Islet precursor cell (in vitro differentiated cells): Measurements from ENCODE around the gene SIDT2.
A peak's percentile ranks its signal among the peaks of the same experiment; 100 is the strongest.
"Not testable (repeated sequence)": the region's sequence is repeated elsewhere in the genome, so short reads cannot be mapped to it uniquely, and the experiment has no call there.

ENCODE experiments used
- DNase-seq: peaks from one replicate; pipeline ENCODE4 v3.0.0-alpha.2; 2018

SIDT2 gene

DNA sequence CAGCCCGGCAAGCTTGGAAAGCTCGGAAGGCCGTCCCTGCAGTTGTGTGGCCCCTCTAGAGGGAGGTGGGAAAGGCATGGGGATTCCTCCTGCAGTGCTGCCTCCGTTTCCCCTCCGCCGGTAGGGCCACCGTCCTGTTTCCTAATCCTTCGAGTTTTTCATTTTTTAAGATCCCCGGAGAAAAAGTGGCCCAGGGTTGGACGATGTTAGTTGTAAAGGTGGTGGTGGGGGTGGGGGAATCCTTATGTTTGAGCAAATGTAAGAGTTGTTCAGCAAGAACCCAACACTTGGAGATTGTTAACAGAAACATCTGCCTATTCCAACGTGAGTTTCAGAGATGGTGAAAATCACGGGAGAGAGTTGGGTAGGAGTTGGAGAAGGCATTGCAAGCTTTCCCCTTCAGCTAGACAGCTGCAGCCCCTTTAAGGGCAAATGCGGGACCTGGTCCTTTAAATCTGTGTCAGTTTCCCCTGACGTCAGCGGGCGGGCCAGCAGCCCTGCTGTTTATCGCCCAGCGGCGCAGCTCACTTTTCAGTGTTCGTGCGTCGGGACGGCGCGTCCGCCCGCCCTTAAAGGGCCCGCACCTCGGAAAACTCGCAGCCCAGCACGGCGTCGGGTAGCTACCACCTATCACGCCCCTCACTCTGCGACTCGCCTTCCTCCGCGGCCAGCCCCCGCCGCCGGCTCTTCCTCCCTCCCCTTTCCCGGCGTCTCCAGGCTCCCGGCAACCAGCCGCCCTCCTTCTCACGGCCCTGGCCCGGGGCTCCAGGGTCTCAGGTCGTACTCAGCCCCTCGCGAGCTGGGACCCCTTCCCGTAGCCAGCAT lies at the start of gene SIDT2:
Gene SIDT2, plus strand, starts transcription at position 534 of the 825 bp plus-strand sequence. CDS start 521 bp downstream, outside the sequence.
- DNase-seq = peak; percentile 98

DNA sequence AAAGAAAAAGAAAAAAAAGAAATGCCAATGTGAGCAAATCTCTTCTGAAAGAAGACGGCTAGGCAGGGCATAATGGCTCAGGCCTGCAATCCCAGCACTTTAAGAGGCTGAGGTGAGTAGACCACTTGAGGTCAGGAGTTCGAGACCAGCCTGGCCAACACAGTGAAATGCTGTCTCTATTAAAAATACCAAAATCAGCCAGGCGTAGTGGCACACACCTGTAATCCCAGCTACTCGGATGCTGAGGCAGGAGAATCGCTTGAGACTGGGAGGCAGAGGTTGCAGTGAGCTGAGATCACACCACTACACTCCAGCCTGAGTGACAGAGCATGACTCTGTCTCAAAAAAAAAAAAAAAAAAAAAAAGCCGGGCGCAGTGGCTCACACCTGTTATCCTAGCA lies 48.1 kb upstream of the SIDT2 start:
- DNase-seq = not testable (repeated sequence)

DNA sequence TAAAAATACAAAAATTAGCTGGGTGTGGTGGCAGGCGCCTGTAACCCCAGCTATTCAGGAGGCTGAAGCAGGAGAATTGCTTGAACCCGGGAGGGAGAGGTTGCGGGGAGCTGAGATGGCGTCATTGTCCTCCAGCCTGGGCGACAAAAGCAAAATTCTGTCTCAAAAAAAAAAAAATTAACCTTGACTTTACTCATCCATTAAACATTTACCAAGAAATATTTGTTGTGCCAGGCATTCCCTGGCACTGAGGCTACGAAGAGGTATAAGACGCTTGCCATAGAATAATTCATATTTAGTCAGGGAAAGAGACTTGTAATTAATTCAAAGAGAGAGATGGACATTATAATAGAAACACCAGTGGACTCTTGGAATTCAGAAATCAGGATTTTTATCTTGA lies 47.7 kb upstream of the SIDT2 start:
- no peak for DNase-seq

DNA sequence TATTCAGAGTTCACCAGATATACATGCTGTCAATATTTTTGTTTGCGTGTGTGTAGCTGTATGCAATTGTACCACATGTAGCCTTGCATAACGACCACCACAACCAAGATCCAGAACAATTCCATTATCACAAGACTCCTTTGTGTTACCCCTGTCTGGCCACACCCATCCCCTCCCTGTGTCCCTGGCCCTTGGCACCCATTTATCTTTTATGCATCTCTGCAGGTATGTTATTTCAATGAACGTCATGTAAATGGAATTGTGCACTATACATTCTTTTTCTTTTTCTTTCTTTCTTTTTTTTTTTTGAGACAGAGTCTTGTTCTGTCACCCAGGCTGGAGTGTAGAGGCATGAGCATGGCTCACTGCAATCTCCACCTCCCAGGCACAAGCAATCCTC lies 44.1 kb upstream of the SIDT2 start:
- no peak for DNase-seq

DNA sequence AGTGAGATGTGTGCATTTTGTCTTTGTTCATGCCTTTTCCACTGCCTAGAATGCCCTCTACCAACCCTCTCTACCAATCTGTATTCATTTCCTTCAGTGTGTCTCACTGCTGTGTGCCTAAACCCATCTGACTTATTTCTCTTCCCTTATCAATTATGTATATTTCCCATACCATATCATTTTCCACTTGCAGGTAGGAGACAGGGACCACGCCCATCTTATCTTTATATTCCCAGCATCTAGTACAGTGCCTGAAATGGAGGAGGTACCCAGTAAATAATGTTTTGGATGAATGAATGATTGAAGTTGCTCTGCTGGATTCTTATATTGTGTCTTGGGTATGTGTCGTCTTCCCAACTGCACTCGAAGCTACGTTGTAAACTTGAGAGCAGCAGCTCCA lies 43.6 kb upstream of the SIDT2 start:
- DNase-seq = not testable (repeated sequence)

DNA sequence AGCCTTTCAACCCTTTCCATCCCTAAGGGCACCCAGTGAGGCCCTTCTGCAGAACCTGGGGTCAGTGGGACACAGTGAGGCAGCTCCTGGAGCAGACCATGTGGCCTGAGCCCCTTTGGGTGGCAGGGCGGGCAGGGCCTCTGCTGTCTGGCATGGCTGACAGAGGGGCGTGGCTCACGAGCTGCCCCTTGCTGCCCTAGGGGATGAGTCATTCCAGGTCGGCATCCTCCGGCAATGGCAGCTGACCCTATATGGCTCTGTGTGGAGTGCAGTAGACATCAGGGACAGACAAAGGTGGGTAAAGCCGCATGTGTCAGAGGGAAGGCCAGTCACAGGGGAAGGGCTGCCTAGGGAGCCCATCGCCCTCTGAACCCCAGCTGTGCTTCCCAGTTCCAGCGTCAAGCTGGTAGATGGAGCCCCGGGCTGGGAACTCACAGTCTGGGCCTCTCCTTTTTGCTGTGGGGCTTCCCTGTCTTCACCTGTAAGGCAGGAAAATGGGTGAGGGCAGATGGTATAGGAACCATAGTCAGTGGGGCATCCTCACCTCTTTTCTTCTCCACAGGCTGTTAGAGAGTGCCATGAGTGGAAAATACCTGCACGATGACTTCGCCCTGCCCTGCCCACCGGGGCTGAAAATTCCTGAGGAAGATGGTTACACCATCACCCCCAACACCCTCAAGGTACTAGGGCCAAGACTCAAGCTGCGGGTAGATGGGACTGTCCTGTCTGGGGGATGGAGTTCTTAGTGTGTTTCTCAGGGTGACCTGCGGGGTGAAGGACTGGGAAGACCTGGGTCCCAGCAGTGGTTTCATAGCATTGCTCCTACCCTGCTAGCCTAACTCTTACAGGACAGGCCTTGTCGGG lies 41.1 kb upstream of the SIDT2 start:
- DNase-seq = not testable (repeated sequence)

DNA sequence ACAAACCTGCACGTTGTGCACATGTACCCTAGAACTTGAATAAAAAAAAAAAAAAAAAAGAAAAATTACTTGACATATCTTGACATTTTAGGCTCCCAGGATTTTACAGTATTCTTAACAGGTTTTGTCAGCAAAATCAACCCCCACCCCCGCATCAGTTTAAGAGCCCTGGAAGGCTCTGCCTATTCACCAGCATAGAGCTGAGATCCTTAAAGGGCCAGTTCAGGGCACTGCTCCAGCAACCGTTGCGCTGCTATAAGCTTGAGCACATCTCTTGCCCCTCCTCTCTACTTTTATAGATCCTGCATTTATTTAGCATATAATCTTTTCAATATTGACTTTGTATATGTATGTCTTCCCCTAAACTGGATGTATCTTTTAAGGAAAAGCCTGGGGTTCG lies 35.2 kb upstream of the SIDT2 start:
- DNase-seq = no peak

DNA sequence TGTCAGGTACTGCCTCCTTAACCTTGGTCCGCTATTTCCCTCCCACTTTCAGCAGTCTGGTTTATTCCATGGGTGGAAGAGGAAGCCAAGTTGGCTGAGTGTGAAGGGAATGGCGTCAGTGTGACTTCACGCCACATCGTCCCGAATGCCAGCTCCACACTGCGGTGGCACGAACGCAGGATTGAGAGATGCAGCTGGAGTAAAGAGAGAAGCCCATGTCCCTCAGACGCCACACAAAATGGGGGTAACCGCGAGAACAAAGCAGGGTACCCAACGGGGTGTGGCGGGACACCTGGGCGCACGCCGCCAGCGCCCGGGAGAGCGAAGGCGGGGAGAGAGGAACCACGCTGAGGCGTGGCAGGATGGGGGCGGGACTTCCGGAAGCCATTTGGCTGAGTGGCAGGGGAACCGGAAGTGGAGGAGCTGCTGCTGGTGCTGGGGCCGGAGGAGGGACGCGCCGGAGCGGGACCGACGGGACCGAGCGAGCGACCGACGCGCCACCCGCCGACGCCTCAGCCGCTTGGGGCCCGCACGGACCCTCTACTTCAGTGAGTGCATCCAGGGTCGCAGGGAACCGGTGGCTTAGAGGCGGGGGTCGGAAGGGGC lies 34.6 kb upstream of the SIDT2 start, which contains the start of gene PAFAH1B2:
Gene PAFAH1B2, plus strand, starts transcription at position 417 of the 606 bp plus-strand sequence. CDS start 8,161 bp downstream, outside the sequence.
- DNase-seq = peak; percentile 96

DNA sequence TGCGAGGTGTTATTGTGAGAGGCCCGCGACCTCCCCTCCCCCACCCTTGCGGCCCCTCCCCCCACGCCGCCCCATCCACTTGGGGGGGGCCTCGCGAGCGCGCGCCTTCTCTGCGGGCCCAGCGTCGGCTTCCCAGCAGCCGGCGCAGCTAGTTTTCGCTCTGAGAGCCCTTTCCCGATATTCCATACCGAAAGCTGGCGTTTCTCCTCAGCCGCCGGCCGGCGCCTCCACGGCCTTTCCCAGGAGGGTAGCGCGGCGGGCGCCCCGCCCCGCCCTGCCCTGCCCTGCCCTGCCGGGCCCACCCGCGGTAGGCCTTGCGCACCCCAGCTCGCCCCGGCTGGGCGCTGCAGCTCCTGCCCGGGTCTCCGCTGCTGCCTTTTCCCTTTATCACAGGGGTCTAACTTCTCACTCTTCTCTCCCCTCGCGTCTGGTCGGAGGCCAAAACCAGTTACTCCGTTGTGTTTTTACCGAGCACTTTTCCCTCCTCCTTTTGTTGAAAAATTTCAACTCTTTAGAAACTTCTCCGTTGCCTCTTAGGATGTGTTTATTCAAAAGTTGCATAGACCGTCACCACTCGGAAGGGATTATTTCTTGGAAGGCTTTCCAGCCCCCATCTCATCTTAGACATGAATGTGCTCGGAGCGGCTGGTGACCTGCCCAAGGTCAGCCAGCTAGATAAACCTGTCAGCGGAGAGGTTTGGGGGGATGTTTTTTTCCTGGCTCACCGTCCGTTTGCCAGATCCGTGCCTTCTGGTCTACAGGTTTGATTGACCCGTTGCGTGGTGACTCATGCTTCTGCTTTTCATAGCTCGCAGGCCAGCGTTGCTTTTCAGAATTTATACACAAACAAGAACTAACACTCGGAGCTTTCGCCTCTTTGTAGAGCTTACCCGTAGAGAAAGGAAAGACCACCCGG lies 33.8 kb upstream of the SIDT2 start:
- DNase-seq = peak; percentile 81

DNA sequence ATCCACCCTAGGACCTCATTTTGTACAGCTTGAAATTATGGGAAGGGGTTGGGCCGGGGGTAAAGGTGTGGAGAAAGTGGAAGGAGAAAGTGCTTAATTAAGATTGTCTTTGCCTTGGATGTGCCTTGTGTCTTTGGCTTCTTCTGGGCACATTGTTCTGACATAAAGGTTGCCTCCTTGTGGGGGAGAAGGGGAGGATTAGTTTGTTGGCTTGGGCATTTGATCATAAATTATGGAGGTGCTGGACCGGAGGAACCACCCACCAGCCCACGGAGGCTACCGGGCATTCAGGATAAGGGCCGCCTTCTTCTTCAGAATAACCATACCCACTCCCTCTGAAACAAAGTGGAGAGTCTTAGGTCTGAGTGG lies 33.2 kb upstream of the SIDT2 start:
- no peak for DNase-seq

DNA sequence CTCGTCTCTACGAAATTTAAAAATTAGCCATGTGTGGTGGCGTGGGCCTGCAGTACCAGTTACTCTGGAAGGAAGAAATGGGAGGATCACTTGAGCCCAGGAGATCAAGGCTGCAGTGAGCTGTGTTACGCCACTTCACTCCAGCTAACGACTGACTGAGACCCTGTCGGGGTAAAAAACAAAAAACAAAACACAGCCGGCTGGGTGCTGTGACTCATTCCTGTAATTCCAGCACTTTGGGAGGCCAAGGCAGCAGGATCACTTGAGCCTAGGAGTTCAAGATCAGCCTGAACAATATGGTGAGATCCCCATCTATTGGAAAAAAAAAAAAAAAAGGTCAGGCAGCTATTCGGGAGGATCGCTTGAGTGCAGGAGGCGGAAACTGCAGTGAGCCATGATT lies 32.0 kb upstream of the SIDT2 start:
- peak; percentile 79 for DNase-seq

DNA sequence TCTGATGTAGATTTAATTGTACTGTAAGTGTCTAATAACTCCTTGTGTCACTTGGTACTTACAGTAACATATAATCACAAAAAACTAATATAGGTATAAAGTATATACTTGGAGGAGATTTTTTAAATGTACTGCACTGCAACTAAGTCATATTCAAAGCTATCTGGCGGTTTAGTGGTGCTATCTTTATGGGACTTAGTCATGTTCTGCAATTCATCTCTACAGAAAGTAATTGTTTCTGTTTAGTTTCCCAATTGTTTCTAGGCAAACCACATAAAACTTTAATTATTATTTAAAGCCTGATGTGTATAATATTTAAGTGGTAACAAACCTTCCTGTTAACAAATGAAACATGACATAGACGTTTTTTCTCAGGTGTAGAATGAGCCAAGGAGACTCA lies 26.5 kb upstream of the SIDT2 start:
- no peak for DNase-seq

DNA sequence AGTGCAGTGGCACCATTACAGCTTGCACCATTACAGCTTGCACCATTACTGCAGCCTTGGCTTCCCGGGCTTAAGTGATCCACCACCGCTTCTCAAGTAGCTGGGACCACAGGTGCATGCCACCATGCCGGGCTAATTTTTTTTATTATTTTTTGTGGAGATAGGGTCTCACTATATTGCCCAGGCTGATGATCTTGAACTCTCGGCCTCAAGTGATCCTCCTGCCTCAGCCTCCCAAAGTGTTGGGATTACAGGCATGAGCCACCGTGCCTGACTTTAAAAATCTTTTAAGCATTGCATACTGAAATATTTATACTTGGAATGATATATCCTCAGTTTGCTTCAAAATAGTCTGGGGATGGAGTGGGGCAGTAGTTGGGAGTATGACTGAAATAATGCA lies 24.1 kb upstream of the SIDT2 start:
- DNase-seq = no peak

DNA sequence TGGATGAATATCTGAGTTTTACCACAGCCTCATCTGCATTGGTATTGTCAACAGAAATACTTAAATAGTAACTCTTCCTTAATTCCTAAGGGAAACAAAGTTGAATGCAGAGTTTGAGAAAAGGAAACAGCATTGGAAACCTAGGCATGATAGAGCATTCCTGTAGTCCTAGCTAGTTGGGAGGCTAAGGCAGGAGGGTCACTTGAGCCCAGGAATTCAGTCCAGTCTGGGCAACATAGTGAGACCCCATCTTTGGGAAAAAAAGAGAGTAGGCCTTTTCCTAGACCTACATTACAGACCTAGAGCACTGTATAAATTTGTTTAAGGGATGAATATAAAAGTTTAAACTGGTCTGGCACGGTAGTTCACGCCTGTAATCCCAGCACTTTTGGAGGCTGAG lies 21.0 kb upstream of the SIDT2 start:
- no peak for DNase-seq

DNA sequence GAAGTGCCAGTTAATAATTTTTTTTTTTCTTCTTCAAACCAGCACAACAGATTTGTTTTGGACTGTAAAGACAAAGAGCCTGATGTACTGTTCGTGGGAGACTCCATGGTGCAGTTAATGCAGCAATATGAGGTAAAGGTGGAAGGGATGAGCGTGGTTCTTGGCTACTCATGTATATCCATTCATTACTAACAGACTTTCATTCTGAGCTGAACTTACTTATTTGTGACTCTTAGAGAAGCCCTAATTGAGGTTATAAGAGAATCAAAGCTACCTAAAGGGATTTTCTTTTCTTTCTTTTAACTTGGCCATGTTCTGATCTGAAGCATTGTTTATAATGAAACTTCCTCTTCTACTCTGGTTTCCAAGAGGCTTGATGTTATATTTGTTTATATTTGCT lies 18.7 kb upstream of the SIDT2 start:
- DNase-seq = no peak

DNA sequence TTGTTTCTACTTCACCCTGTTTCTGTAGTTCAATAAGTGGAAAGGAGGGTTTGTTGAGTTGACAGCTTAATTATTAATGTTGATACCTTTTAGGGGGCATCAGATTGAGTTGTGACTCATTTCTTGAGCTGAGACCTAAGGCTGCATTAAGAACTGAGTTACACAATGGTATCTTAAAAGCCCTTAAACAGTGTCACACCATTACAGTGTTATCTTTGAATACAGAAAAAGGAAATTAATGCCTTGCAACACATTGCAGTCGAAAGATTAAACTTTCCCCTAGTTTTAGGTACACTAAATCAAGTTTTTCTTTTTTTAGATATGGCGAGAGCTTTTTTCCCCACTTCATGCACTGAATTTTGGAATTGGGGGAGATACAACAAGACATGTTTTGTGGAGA lies 17.7 kb upstream of the SIDT2 start:
- DNase-seq = no peak

DNA sequence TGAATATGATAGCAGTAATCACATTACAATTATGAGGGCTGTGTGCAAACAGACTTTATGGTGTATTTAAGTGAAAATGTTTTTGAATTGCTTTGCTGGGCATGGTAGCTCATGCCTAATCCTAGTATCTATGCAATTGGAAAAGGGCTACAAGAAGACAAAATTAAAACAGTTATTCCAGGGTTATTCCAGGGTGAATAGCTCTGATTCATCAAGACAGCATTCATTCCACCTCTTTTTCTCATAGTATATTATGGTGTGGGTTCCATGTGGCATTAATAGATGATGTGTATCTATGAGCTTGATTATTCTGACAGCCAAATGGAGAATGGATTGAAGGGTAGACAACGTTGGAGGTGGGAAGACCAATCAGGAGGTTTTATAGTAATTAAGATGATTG lies 12.1 kb upstream of the SIDT2 start:
- no peak for DNase-seq

DNA sequence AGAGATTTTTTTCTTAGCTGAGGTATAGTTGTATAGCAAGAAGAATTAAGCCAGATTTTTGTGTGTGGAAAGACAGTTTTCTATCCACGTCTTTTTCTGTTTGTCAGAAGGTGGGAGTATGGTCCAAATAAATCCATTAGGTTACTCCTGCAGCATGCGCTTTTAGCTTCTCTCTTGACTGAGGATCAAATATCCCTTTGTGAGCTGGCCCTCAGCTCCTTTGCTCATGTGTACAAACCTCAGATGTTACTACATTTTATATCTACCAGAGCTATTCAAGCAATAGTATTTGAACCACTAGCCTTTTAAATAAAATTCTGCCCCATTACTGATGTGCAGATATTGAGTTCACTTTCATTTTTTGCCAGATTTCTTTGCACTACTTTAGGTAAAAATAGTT lies 8.8 kb upstream of the SIDT2 start:
- no peak for DNase-seq

DNA sequence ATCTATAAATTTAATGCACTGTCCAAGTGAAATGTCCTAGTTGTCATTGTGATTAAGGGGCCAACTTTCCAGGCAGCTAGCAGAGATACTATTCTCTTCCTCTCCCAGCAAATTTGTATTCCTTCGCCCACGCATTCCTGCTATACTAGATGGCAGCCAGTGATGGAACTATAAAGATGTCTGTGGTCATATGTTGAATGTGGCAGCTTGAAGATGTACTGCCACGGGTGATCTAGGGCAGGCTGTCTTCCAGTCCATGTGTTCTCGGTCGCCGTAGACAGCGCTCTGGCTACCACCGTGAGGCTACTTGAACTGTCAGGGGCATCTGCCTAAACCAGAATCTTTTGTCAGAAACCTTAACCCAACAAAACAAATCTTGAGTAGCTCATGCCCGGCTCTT lies 8.3 kb upstream of the SIDT2 start:
- DNase-seq = peak; percentile 52

DNA sequence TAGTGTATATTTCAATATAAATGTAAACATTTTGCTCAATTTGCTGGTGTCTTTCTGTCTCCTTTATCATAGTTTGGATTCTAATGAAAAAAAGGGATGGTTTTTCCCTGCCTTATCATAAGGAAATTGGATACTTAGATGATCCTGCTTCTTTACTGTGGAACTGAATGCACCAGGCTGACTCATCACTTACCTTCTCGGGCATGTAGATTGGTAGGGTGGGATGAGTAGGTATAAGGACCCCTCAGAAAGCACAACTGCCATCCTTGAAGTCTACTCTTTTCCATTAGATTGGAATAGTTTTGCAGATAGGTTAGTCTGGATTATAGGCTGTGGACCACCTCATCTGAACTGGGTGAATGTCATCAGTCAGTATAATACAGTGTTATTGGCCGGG lies 7.5 kb upstream of the SIDT2 start:
- DNase-seq = no peak

DNA sequence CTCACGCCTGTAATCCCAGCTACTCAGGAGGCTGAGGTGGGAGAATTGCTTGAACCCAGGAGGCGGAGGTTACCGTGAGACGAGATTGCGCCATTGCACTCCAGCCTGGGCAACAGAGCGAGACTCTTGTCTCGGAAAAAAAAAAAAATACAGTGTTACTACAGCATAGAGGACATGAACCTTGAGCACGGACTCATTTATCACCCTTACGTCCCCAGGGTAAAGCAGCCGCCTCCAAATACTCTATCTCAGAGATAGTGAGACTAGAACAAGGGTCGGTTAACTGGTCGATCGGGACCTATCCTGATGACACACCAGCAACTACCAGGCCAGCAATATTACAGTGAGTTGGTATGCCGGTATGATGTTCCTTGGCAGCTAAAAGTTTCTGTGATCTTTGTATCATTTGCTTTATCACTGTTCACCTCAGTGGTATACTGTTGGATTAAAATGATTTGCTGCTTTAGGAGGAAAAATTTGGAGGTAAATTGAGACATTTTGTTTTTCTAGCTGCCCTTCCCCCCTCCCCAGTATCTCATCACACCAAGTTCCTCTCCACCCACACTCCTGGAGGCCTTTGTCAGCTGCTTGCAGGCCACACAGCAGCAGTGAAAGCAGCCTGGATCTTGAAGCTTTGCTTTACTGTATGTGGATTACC lies 7.0 kb upstream of the SIDT2 start:
- DNase-seq = peak; percentile 73
